Kidney glomerular epithelial cell (primary cell): ENCODE measurements around the gene LRRC37B.
"Not testable (repeated sequence)": the region's sequence is repeated elsewhere in the genome, so short reads cannot be mapped to it uniquely, and the experiment has no call there.

ENCODE experiments used
- DNase-seq: peaks from one replicate; lab custom pipeline; 2025; lab: John Stamatoyannopoulos, UW

LRRC37B gene

GRCh38 chr17:32042266-32042665 lies 35.1 kb downstream of the LRRC37B start:
- DNase-seq = not testable (repeated sequence)

GRCh38 chr17:32045611-32046010 lies 38.4 kb downstream of the LRRC37B start:
- not testable (repeated sequence) for DNase-seq

GRCh38 chr17:32047663-32048062 lies 40.5 kb downstream of the LRRC37B start:
- not testable (repeated sequence) for DNase-seq

GRCh38 chr17:32054985-32055384 lies 47.8 kb downstream of the LRRC37B start:
- not testable (repeated sequence) for DNase-seq

- not testable (repeated sequence) for DNase-seq
Observed at GRCh38 chr17:32055425-32055824, 48.2 kb downstream of the LRRC37B start.

GRCh38 chr17:32056500-32056899 lies 49.3 kb downstream of the LRRC37B start:
- not testable (repeated sequence) for DNase-seq

GRCh38 chr17:32057460-32058105 lies 50.4 kb downstream of the LRRC37B start:
- not testable (repeated sequence) for DNase-seq

- DNase-seq = not testable (repeated sequence)
Observed at GRCh38 chr17:32060695-32061094, 53.5 kb downstream of the LRRC37B start.

- DNase-seq = not testable (repeated sequence)
Observed at GRCh38 chr17:32061840-32062239, 54.7 kb downstream of the LRRC37B start.

GRCh38 chr17:32064091-32064490 lies 56.9 kb downstream of the LRRC37B start:
- DNase-seq = not testable (repeated sequence)

- DNase-seq = not testable (repeated sequence)
Observed at GRCh38 chr17:32066123-32066680, 59.0 kb downstream of the LRRC37B start.

GRCh38 chr17:32066863-32067642 lies 59.9 kb downstream of the LRRC37B start:
- not testable (repeated sequence) for DNase-seq

- not testable (repeated sequence) for DNase-seq
Observed at GRCh38 chr17:32069067-32069466, 61.9 kb downstream of the LRRC37B start.

- DNase-seq = not testable (repeated sequence)
Observed at GRCh38 chr17:32071961-32072360, 64.8 kb downstream of the LRRC37B start.

GRCh38 chr17:32073131-32073530 lies 65.9 kb downstream of the LRRC37B start:
- not testable (repeated sequence) for DNase-seq

- not testable (repeated sequence) for DNase-seq
Observed at GRCh38 chr17:32079753-32080152, 72.6 kb downstream of the LRRC37B start.

- DNase-seq = not testable (repeated sequence)
Observed at GRCh38 chr17:32083550-32083979, 76.4 kb downstream of the LRRC37B start.

- not testable (repeated sequence) for DNase-seq
Observed at GRCh38 chr17:32084003-32084941, 77.1 kb downstream of the LRRC37B start.

GRCh38 chr17:32084942-32085829 lies 78.0 kb downstream of the LRRC37B start:
- DNase-seq = not testable (repeated sequence)

- not testable (repeated sequence) for DNase-seq
Observed at GRCh38 chr17:32086833-32087232, 79.7 kb downstream of the LRRC37B start.

GRCh38 chr17:32092062-32092461 lies 84.9 kb downstream of the LRRC37B start:
- DNase-seq = not testable (repeated sequence)
